ENCODE measurements around the gene COX6A2. TPM values are rescaled to one million over a fixed set of nuclear protein-coding genes. Genes with fewer than 3 reads are reported as not detected.
A peak's percentile ranks its signal among the peaks of the same experiment; 100 is the strongest.

COX6A2 gene
- polyA plus RNA-seq, 1 experiment = not detected

- POLR2A ChIA-PET = no interaction called here
- no peak for TF ChIP-seq CTCF (IDR thresholded peaks at IDR 0.05; ENCODE audit: insufficient read depth, low read depth, low read length)
- Histone ChIP-seq H3K36me3 (ENCODE audit: control insufficient read depth, insufficient read depth, low read length) (no peaks in the 10 kb centered on the region), H3K27me3 (ENCODE audit: control insufficient read depth, insufficient read depth, low read length) (peaks cover 3% of the 10 kb centered on the region; the same call in 1 of the 2 replicates), H3K4me3 (ENCODE audit: low read depth, low read length) (no peak overlapping the region)
- CTCF ChIA-PET = interaction anchor here (0.6 to 1.8 kb wide), 3 partner anchors 13 to 235 kb away, joined by 3 to 9 read pairs (median 3); partner anchors contain the start of gene ZNF843
- no peak for DNase-seq (ENCODE audit: low read depth)
Observed at GRCh38 chr16:31429314-31429713, 1.2 kb upstream of the COX6A2 start.

DNA sequence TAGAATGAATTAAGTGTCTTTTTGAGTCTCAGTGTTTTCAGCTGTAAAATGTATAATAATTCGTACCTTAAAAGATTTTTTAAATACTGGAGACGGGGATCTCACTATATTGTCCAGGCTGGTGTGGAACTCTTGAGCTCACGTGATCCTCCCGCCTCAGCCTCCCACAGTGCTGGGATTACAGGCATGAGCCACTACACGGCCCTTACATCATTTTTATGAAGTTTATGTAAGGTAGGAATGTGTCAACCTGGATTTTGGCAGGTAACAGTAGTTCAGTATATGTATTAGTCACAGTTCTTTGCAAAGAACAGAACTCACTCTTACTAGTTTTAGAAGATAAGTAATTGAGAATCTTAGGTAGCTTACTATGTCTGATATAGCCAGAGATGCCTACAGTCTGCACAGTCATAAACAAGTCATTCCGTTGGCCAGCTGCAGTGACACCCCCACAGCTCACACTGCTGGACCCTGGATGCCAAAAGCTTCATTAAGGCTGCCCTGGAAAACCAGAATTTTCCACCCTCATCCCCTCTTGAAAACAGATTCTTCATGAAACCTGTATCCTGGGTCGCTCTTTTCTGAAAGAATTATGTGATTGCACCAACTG, 583 bp upstream of the COX6A2 start:
- H3K27me3 ChIP-seq (ENCODE audit: control insufficient read depth, insufficient read depth, low read length) = peaks cover 3% of the 10 kb centered on the region; the same call in 1 of the 2 replicates
- no peaks in the 10 kb centered on the region for H3K36me3 ChIP-seq (ENCODE audit: control insufficient read depth, insufficient read depth, low read length)
- no peak for DNase-seq (ENCODE audit: low read depth)
- no peak for TF ChIP-seq CTCF (IDR thresholded peaks at IDR 0.05; ENCODE audit: insufficient read depth, low read depth, low read length)
- ChIA-PET CTCF (interaction anchor here (0.6 to 1.8 kb wide), 3 partner anchors 14 to 287 kb away, joined by 3 to 9 read pairs (median 3); partner anchors contain the start of gene ZNF843), POLR2A (no interaction called here)
- H3K4me3 ChIP-seq (ENCODE audit: low read depth, low read length) = no peak overlapping the region

DNA sequence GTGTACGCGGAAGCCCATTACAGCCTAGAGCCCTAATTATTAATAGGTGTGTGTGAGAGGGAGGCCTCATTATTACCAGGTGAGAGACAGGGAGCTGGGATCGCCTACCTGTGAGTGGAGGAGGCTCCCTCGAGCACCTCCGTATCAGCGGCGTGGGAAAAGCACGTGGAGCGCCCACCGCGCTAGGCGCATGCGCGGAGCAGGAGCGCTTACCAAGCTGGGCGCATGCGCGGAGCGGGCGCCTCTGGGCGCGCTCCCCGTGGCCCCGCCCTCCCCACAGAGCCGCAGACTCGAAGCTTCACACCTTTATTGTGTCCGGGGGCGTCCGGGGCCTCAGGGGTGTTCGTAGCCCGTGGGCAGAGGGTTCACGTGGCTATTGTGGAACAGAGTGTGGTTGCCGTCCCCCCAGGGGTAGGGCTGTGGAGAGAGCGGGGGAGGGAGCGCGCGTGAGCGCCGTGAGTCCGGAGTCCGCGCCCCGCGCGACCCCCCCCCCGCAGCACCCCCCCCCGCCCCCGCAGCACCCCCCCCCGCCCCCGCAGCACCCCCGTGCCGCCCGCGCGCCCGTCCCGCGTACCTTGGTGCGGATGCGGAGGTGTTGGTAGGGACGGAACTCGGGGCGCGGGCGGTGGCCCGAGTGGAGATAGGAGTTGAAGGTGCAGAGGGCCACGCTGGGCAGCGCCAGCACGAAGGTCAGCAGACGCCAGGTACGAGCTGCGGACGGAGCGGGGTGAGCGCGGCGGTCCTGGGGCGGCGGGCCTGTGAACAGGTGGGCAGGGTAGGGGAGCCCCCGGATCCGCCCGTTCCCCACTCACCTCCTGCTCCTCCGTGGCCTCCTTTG, 500 bp downstream of the COX6A2 start:
- Histone ChIP-seq H3K27me3 (ENCODE audit: control insufficient read depth, insufficient read depth, low read length) (peaks cover 6% of the 10 kb centered on the region), H3K4me3 (ENCODE audit: low read depth, low read length) (peak overlapping the region; percentile 25), H3K36me3 (ENCODE audit: control insufficient read depth, insufficient read depth, low read length) (no peaks in the 10 kb centered on the region)
- CTCF ChIA-PET = interaction anchor here (1.2 to 2.0 kb wide), 3 partner anchors 11 to 286 kb away, joined by 3 to 9 read pairs (median 6); partner anchors contain the start of gene ZNF843
- POLR2A ChIA-PET = no interaction called here
- DNase-seq (ENCODE audit: low read depth) = no peak
- TF ChIP-seq CTCF (IDR thresholded peaks at IDR 0.05; ENCODE audit: insufficient read depth, low read depth, low read length) = no peak

GRCh38 chr16:31423801-31424200, 4.4 kb downstream of the COX6A2 start:
- DNase-seq (ENCODE audit: low read depth) = no peak
- ChIA-PET POLR2A (no interaction called here), CTCF (no interaction called here)
- Histone ChIP-seq H3K4me3 (ENCODE audit: low read depth, low read length) (no peak overlapping the region), H3K27me3 (ENCODE audit: control insufficient read depth, insufficient read depth, low read length) (peaks cover 2% of the 10 kb centered on the region; the same call in 1 of the 2 replicates), H3K36me3 (ENCODE audit: control insufficient read depth, insufficient read depth, low read length) (no peaks in the 10 kb centered on the region)
- no peak for TF ChIP-seq CTCF (IDR thresholded peaks at IDR 0.05; ENCODE audit: insufficient read depth, low read depth, low read length)

DNA sequence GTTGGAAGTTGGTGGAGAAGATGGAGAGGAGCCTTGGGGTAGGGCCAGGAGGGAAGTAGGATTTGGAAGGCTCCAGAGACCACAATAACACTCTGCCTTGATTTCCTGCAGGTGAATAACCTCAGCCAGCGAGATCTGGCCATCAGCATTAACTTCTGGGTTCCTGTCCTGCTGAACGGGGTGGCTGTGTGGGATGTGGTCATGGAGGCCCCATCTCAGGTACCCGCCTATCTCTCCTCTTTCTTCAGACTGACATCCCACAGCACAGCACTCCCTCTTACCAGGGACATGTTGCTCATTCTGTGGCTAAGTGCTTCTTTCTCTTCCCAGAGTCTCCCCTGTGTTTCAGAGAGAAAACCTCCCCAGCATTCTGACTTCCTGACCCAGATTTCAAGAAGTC, 4.9 kb downstream of the COX6A2 start:
- Histone ChIP-seq H3K36me3 (ENCODE audit: control insufficient read depth, insufficient read depth, low read length) (no peaks in the 10 kb centered on the region), H3K27me3 (ENCODE audit: control insufficient read depth, insufficient read depth, low read length) (peaks cover 2% of the 10 kb centered on the region; the same call in 1 of the 2 replicates), H3K4me3 (ENCODE audit: low read depth, low read length) (no peak overlapping the region)
- ChIA-PET CTCF (no interaction called here), POLR2A (no interaction called here)
- TF ChIP-seq CTCF (IDR thresholded peaks at IDR 0.05; ENCODE audit: insufficient read depth, low read depth, low read length) = no peak
- no peak for DNase-seq (ENCODE audit: low read depth)

Data from BJ (cell line).